Mesendoderm (in vitro differentiated cells): Measurements from ENCODE around the gene RABL6.

Experiments
- DNase-seq: peaks from one replicate; pipeline ENCODE4 v3.0.0; 2013
- H2AK5ac ChIP-seq: 2 replicates; pipeline ENCODE4 v1.6.1; 2013; ENCODE audit warnings: low read length, inconsistent platforms
- H2BK120ac ChIP-seq: 2 replicates; pipeline ENCODE4 v1.6.1; 2013; ENCODE audit warnings: low read depth, mild to moderate bottlenecking, low read length, moderate library complexity, mixed read lengths
- H2BK15ac ChIP-seq: replicated peaks from 2 replicates; pipeline ENCODE4 v1.6.1; 2013; ENCODE audit warnings: low read depth, mild to moderate bottlenecking, moderate library complexity
- H2BK5ac ChIP-seq: 2 replicates; pipeline ENCODE4 v1.6.1; 2013; ENCODE audit warnings: low read length, inconsistent platforms
- H3K18ac ChIP-seq: 2 replicates; pipeline ENCODE4 v1.6.1; 2013; ENCODE audit warnings: mild to moderate bottlenecking, low read length, mixed read lengths
- H3K23ac ChIP-seq: one replicate; pipeline ENCODE4 v1.6.1; 2013; ENCODE audit warnings: low read length
- H3K27ac ChIP-seq: 2 replicates; pipeline ENCODE4 v1.5.1; 2013; ENCODE audit warnings: low read depth, mild to moderate bottlenecking, inconsistent platforms, low read length, moderate library complexity
- H3K27me3 ChIP-seq: 2 replicates; pipeline ENCODE4 v1.6.1; 2013; ENCODE audit warnings: low read length, control low read depth, mild to moderate bottlenecking, inconsistent platforms; ENCODE audit not compliant: insufficient read depth, poor library complexity
- H3K36me3 ChIP-seq: 2 replicates; pipeline ENCODE4 v1.6.1; 2013; ENCODE audit warnings: low read length, inconsistent platforms; ENCODE audit not compliant: control insufficient read depth, insufficient read depth
- H3K4ac ChIP-seq: one replicate; pipeline ENCODE4 v1.6.1; 2013; ENCODE audit warnings: low read depth, mild to moderate bottlenecking, low read length, moderate library complexity
- H3K4me1 ChIP-seq: 2 replicates; pipeline ENCODE4 v1.6.1; 2013; ENCODE audit warnings: low read depth, low read length, inconsistent platforms; ENCODE audit not compliant: control insufficient read depth
- H3K4me2 ChIP-seq: 2 replicates; pipeline ENCODE4 v1.6.1; 2013; ENCODE audit warnings: low read length
- H3K4me3 ChIP-seq: 2 replicates; pipeline ENCODE4 v1.5.1; 2013; ENCODE audit warnings: mild to moderate bottlenecking, low read length
- H3K56ac ChIP-seq: one replicate; pipeline ENCODE4 v1.6.1; 2013; ENCODE audit warnings: low read length
- H3K79me1 ChIP-seq: 2 replicates; pipeline ENCODE4 v1.6.1; 2013; ENCODE audit warnings: low read length, inconsistent platforms
- H3K79me2 ChIP-seq: 2 replicates; pipeline ENCODE4 v1.6.1; 2013; ENCODE audit warnings: mild to moderate bottlenecking, low read length; ENCODE audit not compliant: control insufficient read depth, insufficient read depth
- H3K9ac ChIP-seq: 2 replicates; pipeline ENCODE4 v1.6.1; 2013; ENCODE audit warnings: low read length, inconsistent platforms
- H4K5ac ChIP-seq: one replicate; pipeline ENCODE4 v1.6.1; 2013; ENCODE audit warnings: low read length
- H4K8ac ChIP-seq: one replicate; pipeline ENCODE4 v1.6.1; 2013; ENCODE audit warnings: low read depth, mild to moderate bottlenecking, control low read depth, low read length, moderate library complexity
- WGBS: extraction: QIAGEN DNeasy Blood & Tissue Kit; methylation state at CpG from one replicate; pipeline ENCODE4 v1.1.7; 2013; ENCODE audit warnings: low lambda C conversion rate, missing lambda C conversion rate; ENCODE audit not compliant: insufficient coverage; ENCODE audit errors: extremely low coverage; 5-methylcytosine and 5-hydroxymethylcytosine counted together

The RABL6 gene

DNA sequence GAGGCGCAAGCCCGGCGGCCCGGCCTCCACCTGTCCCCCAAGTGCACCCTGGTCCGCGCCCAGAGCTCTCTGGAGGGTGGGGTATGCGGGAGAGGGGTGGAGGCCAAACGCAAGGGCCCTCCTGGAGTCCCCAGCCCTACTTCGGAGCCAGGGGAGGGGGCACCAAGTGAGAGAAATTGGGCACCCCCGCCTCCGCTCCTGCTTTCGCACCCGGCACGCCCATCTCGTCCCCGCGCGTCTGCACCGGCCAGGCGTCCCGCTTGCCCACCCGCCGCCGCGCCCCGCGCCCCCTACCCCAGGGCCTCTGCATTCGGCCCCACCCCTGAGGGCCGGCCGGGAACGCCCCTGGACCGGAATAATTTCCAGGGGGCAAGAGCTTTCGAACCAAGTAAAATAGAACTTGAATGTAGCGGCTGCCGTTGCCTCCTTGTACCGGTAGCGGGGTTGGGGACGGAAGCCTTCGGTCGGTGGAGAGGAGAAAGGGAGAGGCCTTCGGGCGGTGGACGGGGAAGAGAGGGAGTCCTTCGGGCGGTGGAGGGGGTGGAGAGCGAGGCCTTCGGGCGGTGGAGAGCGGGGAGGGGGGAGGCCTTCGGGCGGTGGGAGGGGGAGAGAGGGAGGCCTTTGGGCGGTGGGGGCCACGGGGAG, 40.8 kb downstream of the RABL6 start:
- H3K27me3 ChIP-seq, result no peaks in the 10 kb centered on the region
- no peaks in the 10 kb centered on the region for H3K79me2 ChIP-seq
- H3K36me3 ChIP-seq, result no peaks in the 10 kb centered on the region
- peak overlapping the region; percentile 85 for H3K18ac ChIP-seq
- H3K4ac ChIP-seq, result peak overlapping the region; percentile 85
- H3K79me1 ChIP-seq, result no peaks in the 10 kb centered on the region
- no peak overlapping the region for H2BK15ac ChIP-seq
- H3K4me3 ChIP-seq, result peak overlapping the region; percentile 77
- peak overlapping the region; percentile 99 for H3K56ac ChIP-seq
- H4K5ac ChIP-seq, result no peak overlapping the region
- H3K27ac ChIP-seq, result peak overlapping the region; percentile 87
- H3K23ac ChIP-seq, result peak overlapping the region; percentile 80
- no peak overlapping the region for H4K8ac ChIP-seq
- H3K4me1 ChIP-seq, result no peaks in the 10 kb centered on the region
- H2BK5ac ChIP-seq, result peak overlapping the region; percentile 90
- peak; percentile 53 for DNase-seq
- no peak overlapping the region for H2AK5ac ChIP-seq
- no CpG with 5 or more reads among the region's 53 CpGs for WGBS
- H2BK120ac ChIP-seq, result peak overlapping the region; percentile 19
- H3K4me2 ChIP-seq, result peak overlapping the region; percentile 90
- H3K9ac ChIP-seq, result peak overlapping the region; percentile 82

DNA sequence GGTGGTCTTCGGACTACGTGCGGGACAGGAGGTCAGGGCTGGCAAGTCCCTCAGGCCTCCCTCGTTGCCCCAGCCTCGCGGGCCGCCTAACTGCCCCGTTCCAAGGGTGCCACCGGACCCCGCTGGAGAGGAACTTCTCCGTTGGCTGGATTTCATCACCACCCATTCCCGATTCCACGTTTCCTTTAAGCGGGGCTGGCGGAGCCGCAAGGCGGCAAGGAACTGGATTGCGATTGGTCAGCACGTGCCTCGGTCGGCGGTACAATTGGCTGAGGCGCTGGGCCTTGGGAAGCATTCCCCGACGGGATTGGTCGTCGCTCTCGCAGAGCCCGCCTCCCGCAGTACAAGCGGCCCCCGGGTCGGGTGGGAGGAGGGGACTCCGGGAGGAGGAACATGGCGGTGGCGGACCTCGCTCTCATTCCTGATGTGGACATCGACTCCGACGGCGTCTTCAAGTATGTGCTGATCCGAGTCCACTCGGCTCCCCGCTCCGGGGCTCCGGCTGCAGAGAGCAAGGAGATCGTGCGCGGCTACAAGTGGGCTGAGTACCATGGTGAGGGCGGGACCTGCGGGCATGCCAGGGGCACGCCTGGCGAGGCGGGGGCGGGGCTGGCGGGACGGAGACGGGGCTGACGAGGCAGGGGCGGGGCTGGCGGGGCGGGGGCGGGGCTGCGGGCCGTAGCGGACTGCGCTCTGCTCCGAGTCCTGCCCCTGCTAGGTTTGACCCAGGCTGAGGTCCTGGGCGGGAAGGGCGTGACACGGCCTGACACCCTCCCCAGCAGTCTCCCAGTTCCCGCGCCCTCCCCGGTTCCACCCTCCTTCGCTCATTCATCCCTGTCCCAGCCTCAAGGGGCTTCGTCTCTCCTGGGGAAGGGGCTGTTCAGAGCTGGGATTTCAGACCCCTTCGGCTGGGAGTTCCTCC, 41.6 kb downstream of the RABL6 start, which contains the start of gene PHPT1:
Gene PHPT1, plus strand, starts transcription at position 372 of the 922 bp plus-strand sequence. Its CDS starts 22 bp downstream, at position 394.
- WGBS, result no CpG with 5 or more reads among the region's 77 CpGs
- peak; percentile 99 for DNase-seq
- Histone ChIP-seq H3K56ac (peak within 1 kb of the TSS; percentile 99), H4K8ac (no peak within 1 kb of the TSS), H3K4me3 (peak within 1 kb of the TSS; percentile 92), H4K5ac (no peak within 1 kb of the TSS), H3K27ac (peak within 1 kb of the TSS; percentile 87), H3K27me3 (no peaks in the 10 kb centered on the region), H3K4me2 (peak within 1 kb of the TSS; percentile 90), H2AK5ac (no peak within 1 kb of the TSS), H2BK5ac (peak within 1 kb of the TSS; percentile 95), H2BK15ac (no peak within 1 kb of the TSS), H3K9ac (peak within 1 kb of the TSS; percentile 97), H3K18ac (peak within 1 kb of the TSS; percentile 85), H2BK120ac (peak within 1 kb of the TSS; percentile 19), H3K23ac (peak within 1 kb of the TSS; percentile 97), H3K4ac (peak within 1 kb of the TSS; percentile 85), H3K79me2 (no peaks in the 10 kb centered on the region), H3K79me1 (no peaks in the 10 kb centered on the region), H3K36me3 (no peaks in the 10 kb centered on the region), H3K4me1 (no peaks in the 10 kb centered on the region)

DNA sequence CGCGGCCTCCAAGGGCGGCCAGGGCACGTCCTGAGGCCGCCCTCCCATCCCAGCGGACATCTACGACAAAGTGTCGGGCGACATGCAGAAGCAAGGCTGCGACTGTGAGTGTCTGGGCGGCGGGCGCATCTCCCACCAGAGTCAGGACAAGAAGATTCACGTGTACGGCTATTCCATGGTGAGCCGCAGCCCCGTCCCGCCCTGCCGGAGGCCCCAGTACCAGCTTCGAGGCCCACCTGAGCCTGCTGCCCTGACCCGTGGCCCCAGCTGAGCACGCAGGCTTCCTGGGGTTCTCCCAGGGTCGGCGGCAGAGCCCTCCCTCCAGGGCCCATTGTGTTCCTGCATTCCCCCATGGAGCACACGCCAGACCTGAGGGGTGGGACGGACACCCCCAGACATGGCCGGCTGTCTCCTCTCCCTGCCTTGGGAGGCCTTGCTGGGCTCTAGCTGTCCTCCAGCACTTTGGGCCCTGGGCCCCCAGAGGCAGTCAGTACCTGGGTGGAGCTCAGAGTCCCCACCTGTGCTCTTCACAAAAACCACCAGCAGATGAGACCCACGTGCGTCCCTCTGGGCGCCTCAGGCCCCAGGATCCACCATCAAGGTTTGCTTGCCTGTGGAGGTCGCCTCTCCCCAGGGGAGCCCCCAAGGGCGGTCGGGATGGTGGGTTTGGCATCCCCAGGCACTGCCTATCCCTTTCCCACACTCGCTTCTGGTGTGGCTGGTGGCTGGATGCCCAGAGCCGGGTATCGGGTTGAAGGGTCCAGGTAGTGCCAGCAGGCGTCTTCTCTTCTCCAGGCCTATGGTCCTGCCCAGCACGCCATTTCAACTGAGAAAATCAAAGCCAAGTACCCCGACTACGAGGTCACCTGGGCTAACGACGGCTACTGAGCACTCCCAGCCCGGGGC, 42.5 kb downstream of the RABL6 start:
- Histone ChIP-seq H3K27ac (no peak overlapping the region), H3K79me2 (no peaks in the 10 kb centered on the region), H3K4me1 (no peaks in the 10 kb centered on the region), H3K23ac (no peak overlapping the region), H2BK120ac (no peak overlapping the region), H3K9ac (peak overlapping the region; percentile 73), H4K5ac (no peak overlapping the region), H3K27me3 (no peaks in the 10 kb centered on the region), H2BK5ac (no peak overlapping the region), H3K4ac (no peak overlapping the region), H3K36me3 (no peaks in the 10 kb centered on the region), H3K4me2 (peak overlapping the region; percentile 68), H4K8ac (no peak overlapping the region), H2AK5ac (no peak overlapping the region), H3K56ac (peak overlapping the region; percentile 81), H3K4me3 (peak overlapping the region; percentile 17), H3K79me1 (no peaks in the 10 kb centered on the region), H3K18ac (no peak overlapping the region), H2BK15ac (no peak overlapping the region)
- DNase-seq, result no peak
- WGBS, result no CpG with 5 or more reads among the region's 43 CpGs

- no peaks in the 10 kb centered on the region for H3K27me3 ChIP-seq
- no peaks in the 10 kb centered on the region for H3K4me1 ChIP-seq
- H4K8ac ChIP-seq, result no peak overlapping the region
- no peak overlapping the region for H3K56ac ChIP-seq
- H2BK15ac ChIP-seq, result no peak overlapping the region
- WGBS, result no CpG with 5 or more reads among the region's 23 CpGs
- H3K36me3 ChIP-seq, result no peaks in the 10 kb centered on the region
- H4K5ac ChIP-seq, result no peak overlapping the region
- no peak overlapping the region for H3K4me2 ChIP-seq
- H2BK120ac ChIP-seq, result no peak overlapping the region
- H3K4me3 ChIP-seq, result no peak overlapping the region
- no peaks in the 10 kb centered on the region for H3K79me1 ChIP-seq
- H2BK5ac ChIP-seq, result no peak overlapping the region
- H3K4ac ChIP-seq, result no peak overlapping the region
- H3K27ac ChIP-seq, result no peak overlapping the region
- no peak overlapping the region for H3K18ac ChIP-seq
- H2AK5ac ChIP-seq, result no peak overlapping the region
- no peak overlapping the region for H3K9ac ChIP-seq
- H3K23ac ChIP-seq, result no peak overlapping the region
- no peaks in the 10 kb centered on the region for H3K79me2 ChIP-seq
- DNase-seq, result no peak
Observed at GRCh38 chr9:136850866-136851775, 43.4 kb downstream of the RABL6 start.
